NCI-H2107 (cell line): ENCODE results near the gene VSNL1.
A peak's percentile ranks its signal among the peaks of the same experiment; 100 is the strongest.

ENCODE experiments used
- DNase-seq: peaks from one replicate; lab custom pipeline; 2025; lab: John Stamatoyannopoulos, UW

Gene VSNL1

DNA sequence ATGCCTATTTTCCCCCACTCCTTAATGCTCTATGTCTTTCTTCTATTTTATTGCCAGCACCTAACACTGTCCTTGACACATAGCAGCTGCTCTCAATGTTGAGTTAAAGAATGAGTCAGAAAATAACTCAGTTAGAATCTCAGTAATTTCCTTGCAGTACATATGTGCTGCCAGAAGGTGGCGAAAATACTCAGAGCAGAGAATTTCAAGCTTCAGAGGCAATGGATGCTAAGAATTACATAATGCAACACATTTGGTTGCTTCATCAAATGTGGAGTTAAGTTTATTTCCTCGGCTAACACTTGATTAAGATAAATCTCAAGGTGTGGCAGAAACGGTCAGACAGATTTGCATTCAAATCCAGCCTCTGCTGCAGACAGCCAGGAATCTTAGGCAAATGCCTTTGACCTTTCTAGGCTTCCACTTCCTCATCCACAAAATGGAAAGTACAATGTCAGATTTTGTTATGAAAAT lies 105.6 kb downstream of the VSNL1 start:
- DNase-seq, result peak; percentile 9

- no peak for DNase-seq
Observed at GRCh38 chr2:17646838-17647701, 106.6 kb downstream of the VSNL1 start.

DNA sequence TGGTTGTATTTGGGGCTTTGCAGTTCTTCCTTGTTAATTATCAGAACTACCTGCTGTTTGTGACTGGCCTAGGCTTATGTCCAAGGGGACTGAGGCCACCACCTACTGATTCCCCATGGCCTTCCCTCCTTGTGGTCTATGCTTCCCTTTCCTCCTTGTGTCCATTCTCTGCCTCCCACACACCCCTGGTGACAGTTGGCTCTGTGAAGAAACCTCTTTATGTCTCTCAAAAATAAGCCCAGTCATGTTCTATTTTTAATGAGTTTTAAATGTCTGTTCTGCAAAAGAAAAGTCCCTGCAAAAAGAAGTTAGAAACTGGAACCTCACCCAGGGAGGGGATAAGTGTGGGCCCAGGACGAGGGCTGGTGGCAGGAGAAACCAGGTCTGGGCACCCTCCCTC lies 108.1 kb downstream of the VSNL1 start:
- DNase-seq, result no peak

DNA sequence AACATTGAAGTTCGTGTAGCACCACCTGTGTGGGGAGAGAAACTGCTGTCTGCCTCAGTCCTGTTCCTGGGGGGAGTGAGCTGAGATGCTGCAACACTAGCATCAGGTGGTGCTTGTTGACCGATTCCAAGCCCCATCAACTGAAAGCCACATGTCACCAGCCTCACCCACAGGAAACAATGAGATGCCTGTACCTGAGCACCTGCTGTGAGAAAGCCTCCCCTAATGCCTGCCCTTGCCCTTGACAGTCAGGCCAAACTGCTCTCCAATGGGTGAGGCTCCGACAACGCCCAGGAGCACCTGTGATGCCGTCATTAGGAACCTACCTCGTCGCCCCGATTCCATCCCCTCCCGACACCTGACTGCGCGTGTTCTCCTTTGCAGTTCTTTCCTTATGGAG lies 108.5 kb downstream of the VSNL1 start:
- no peak for DNase-seq

GRCh38 chr2:17652681-17653394 lies 112.3 kb downstream of the VSNL1 start:
- no peak for DNase-seq

DNA sequence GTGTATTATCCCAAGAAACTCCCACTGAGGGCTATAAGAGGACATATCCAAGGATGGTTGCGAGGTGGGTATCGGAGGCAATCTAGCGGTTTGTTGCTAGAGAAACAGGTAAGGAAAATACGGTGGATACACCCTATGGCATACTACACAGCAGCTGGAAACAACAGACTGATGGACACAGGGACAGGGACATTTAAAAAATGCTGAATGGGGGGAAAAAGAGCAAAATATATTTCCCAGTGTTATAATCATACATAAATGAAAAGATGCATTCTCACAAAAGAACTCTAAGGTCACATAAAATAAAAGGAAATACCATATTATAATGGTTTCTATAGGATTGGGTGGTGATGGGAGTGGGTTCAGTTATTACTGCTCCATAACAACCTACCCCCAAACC lies 117.3 kb downstream of the VSNL1 start:
- no peak for DNase-seq

DNA sequence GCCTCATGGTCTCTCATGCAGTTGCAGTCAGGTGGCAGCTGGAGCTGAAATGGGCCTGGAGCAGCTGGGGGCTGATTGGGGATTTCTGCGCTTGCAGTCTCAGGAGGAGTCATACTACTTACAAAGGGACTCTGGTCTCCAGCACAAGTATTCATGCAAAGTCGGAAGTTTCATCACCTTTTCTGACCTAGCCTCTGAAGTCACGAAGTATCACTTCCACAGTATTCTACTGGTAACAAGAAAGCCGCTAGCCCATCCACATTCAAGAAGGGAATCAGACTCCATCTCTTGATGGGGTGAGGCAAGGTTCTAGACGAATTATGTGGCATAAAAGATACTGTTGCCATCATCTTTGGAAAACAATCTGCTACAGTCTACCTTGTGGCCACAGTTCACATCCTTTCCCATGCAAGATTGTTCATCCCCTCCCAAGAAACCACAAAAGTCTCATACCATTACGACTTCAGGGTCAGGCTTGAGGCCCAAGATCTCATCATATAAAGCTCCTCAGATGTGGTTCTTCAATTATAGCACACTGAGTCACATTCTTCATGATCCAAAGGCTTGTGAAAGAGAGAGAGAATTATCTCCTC lies 117.9 kb downstream of the VSNL1 start:
- no peak for DNase-seq

GRCh38 chr2:17660219-17660618 lies 119.7 kb downstream of the VSNL1 start:
- DNase-seq, result no peak

- DNase-seq, result no peak
Observed at GRCh38 chr2:17661460-17661859, 121.0 kb downstream of the VSNL1 start.

DNA sequence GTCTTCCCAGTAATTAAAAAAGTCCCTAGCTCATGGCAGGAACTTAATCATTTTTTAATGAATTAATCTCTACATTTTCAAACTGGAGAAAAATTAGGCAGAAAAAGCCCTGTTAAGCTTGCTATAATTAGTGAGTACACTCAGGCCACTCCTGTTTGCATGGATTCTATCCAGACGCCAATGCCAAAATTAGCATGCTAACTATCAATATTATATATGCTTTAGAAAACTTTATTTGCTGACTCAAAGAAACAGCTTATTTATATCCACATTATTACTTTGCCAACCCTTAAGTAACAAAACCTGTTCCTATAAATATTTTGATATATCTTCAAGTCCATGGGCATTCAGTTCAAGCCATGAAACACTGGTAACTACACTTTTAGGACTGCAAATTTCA lies 122.2 kb downstream of the VSNL1 start:
- DNase-seq, result no peak

DNA sequence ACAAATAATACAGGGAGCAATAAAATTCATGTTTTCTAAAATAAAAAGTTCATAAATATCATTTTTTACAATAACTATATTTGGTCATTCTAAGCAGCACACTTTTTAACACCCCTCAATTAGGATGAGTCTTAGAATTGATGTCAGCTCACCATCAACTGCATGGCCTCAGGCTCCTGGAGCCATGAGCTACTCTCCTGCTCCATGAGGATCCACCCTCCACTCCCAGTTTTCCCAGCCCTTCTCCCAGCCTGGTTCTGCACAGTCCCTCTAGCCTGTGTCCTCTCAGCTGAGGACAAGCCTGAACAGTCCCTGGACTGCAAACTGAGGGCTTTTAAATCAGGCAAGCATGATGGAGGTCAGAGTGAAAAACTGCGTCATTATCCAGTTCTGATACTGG lies 124.0 kb downstream of the VSNL1 start:
- DNase-seq, result no peak

DNA sequence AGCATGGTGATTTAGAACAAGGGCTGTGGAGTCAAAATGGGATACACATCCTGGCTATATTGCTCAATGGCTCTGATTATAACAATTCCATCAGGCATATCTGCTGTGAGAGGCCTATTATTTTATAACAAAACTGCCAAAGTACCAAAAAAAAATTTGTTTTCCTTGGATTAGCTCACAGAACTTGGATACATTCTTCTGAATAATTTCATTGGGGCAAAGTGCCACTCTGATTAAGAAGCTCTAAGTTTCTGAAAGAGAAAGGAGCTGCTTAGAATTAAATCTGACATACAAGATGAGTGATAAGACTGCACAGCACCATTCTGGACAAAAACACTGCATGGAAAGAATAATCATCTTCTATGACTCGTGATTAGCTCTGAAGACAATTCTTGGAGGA lies 127.4 kb downstream of the VSNL1 start:
- DNase-seq, result no peak

DNA sequence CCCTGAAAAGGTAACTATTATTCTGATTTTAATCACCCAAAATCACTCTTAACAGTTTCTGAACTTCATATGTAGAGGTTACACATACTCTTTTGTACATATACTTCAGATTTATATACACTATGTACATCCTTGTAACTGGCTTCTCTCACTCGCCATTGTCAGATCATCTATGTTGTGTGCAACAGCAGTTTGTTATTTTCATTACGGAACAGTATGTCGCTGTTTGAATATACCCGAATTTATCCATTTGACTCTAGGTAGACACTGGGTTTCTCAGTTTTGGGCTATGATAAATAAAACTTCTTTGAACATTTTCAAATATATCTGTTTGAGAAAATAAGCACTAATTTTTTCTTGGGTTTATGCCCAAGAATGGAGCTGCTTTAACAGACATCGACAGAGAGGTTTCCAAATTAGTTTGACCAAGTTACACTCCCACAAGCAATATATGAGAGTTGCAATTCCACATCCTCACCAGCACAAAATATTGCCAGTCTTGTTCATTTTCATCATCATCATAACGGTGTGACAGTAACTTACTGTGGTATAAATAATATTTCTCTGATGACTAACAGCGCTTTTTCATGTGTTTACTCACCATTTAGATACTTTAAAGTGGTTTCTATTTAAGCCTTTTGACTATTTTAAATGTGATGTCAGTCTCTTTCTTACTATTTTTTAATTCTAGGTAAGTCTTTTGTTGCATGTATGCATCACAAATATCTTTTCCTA lies 132.3 kb downstream of the VSNL1 start:
- DNase-seq, result no peak

DNA sequence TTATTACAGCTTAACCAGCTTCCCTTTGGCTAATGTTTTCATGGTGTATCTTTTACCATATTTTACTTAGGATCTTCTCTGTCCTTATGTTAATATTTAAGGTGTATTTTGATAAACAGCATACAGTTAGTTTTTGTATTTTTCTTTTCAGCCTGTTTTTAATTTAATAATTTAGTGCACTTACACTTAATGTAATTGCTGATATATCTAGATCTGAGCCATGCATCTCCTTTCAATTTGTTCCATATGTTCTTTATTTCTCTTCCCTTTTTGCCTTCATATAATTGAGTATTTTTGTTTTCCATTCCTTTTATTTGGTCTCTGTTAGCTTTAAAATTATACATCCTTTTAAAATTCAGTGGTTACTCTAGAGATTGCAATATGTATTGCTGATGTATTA lies 134.3 kb downstream of the VSNL1 start:
- DNase-seq, result no peak

- no peak for DNase-seq
Observed at GRCh38 chr2:17680119-17680518, 139.6 kb downstream of the VSNL1 start.

DNA sequence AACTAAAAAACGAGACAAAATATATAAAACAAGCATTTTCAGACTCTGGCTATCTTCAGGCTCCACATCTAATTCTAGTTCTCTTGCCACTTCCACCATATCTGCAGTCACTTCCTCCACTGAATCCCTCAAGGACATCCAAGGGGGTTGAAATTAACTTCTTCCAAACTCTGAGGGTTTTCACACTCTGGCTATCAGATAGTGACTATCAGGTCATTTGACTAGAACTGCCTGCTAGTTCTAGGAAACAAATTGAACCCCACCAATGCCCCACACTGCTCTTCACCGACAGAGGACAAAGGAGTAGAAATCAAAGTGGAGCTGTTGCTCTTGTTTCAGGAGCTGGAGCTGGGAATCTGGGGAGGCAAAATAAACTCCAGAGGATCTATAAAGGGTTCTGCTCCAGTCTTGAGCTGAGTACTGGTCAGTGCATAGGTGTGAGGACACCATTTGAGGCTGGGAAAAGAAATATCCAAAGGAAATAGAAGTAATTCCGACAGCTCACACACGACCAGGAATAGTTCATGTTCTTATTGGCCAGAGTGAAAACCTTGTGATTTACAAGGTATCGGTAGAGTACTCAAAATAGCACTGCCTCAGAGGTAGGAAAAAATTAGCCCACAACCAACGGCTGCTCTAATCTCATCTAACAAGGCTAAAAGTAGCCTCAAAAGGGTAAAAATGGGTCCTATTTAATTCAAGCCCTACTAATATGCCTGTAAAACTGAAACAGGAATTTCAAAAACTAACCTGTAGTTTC lies 141.8 kb downstream of the VSNL1 start:
- no peak for DNase-seq

GRCh38 chr2:17683981-17684380 lies 143.5 kb downstream of the VSNL1 start:
- DNase-seq, result no peak

DNA sequence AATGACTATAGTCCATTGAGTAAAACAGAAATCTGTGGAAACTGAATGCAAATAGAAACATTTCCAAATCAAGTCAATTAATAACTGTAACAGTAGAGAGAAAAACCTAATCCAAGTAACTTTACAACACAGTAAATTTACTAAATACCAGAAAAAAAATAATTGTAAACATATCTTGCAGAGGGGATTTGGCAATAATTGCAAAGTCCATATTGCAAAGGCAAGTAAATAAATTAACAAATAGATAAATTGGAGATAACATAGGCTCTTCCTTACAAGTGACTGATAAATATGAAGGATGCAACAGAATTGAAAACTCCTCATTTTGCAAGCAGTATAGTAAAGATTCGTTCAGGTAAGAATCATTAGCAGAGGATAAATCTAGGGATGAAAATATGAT lies 148.1 kb downstream of the VSNL1 start:
- DNase-seq, result no peak

DNA sequence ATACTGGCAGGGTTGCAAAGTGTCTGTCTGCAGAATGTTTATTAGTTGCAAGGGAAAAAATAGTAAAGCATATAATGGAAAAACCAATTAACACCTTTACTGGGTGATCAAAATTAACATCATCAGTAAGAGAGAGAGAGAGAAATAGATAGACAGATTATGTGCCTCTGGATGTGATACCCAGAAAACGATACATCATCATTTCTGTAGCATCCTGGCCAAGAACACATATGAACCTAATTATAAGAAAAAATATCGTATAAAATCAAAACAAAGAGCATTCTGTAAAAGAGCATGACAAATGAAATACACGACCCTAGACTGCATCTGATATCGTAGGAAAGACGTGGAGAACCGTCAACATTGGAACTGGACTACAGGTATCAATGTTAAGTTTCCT lies 148.5 kb downstream of the VSNL1 start:
- no peak for DNase-seq

- no peak for DNase-seq
Observed at GRCh38 chr2:17690776-17691175, 150.3 kb downstream of the VSNL1 start.
